ENCODE measurements around the gene SCFD2.

- no peak for TF ChIP-seq CTCF (IDR thresholded peaks at IDR 0.05; ENCODE audit: low read depth, low read length, missing input control)
- TF ChIP-seq ATF3 (IDR thresholded peaks at IDR 0.05): no peak
- TF ChIP-seq RAD21 (IDR thresholded peaks at IDR 0.05): no peak
- no peak for TF ChIP-seq MAX (IDR thresholded peaks at IDR 0.05)
- TF ChIP-seq SP1 (IDR thresholded peaks at IDR 0.05): no peak
- no peak for TF ChIP-seq JUND (IDR thresholded peaks at IDR 0.05)
- TF ChIP-seq TAF1 (conservative IDR thresholded peaks at IDR 0.05): no peak
- no peak for TF ChIP-seq EGR1 (IDR thresholded peaks at IDR 0.05; ENCODE audit: low read depth in 2 of 2)
- TF ChIP-seq FOXA1 (IDR thresholded peaks at IDR 0.05): no peak
- no peak for TF ChIP-seq GABPA (IDR thresholded peaks at IDR 0.05 in 1 of 2, conservative IDR thresholded peaks at IDR 0.05 in 1 of 2)
Observed at GRCh38 chr4:52843351-52843750, 522.5 kb downstream of the SCFD2 start.
